HG03575 (cell line): Measurements from ENCODE around the gene SRSF1.

Experiments used
- ATAC-seq: cut with Tn5 transposase; IDR thresholded peaks from one replicate; pipeline ENCODE4 v1.9.1; 2021; ENCODE audit not compliant: unreplicated experiment, insufficient number of reproducible peaks, low FRiP score; ENCODE audit errors: extremely low read depth

The SRSF1 gene

DNA sequence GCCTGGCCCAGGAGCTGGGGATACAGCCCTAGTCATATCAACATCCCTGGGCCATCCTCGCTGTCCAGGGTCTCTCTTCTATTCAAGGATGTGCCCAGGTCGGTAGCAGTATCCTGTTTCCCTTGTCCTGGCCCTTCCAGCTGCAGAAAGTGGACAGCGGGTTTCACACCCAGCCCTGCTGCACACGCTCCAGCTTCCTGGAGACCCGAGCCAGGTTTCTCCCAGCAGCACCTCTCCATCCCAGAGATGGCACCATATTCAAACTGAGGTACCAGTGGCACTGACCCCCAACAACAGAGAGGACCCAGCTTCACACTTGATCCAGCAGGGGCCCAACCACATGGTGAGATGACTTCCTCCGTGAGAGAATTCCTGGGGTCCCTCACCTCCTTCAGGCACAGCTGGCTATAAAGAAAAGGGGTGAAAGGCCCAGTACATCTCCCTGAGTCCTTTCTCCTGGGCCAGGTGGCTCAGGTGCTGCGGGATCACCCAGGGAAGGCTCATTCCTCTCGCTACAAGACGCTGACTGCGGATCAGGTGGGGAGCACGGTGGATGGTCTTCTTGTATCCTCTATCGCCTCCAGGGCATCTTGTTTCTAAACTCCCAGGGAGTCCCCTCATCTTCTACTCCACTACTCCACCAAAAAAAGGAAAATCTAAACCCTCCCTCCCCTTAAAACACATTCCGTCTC lies 53.2 kb downstream of the SRSF1 start:
- ATAC-seq: no peak
